ENCODE measurements around the gene SCYGR5. TPM values are rescaled to one million over a fixed set of nuclear protein-coding genes. Genes with fewer than 3 reads are reported as not detected.
"Not testable (repeated sequence)": the region's sequence is repeated elsewhere in the genome, so short reads cannot be mapped to it uniquely, and the experiment has no call there.

Gene SCYGR5, protein sequence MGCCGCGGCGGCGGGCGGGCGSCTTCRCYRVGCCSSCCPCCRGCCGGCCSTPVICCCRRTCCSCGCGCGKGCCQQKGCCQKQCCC
- polyA plus RNA-seq = not detected in 2 replicates
- polyA minus RNA-seq = not detected in 2 replicates

DNA sequence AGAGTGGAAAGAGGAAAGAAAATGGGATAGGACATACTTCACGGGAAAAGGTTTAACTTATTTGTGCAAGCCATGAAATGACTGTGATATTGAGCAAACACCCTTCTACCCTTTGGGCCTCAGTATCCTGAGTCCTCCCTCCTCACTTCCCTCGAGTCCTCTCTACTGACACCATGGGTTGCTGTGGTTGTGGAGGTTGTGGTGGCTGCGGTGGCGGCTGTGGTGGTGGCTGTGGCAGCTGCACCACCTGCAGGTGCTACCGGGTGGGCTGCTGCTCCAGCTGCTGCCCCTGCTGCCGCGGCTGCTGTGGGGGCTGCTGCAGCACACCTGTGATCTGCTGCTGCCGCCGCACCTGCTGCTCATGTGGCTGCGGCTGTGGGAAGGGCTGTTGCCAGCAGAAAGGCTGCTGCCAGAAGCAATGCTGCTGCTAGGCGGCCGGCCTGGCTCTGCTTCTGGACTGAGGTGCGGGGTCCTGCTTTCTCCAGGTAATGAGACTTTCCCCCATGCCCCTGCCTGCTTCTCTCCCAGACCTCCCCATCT is at the start of gene SCYGR5:
Gene SCYGR5, plus strand, starts transcription at position 174 of the 540 bp plus-strand sequence. Its CDS starts 0 bp downstream, at position 174.
- not testable (repeated sequence) for H3K79me2 ChIP-seq (replicated peaks; ENCODE audit: insufficient read depth, low read length); H3K27me3 ChIP-seq (ENCODE audit: insufficient read depth, low read depth, low read length); H3F3A ChIP-seq (ENCODE audit: insufficient read depth, low read length, poor library complexity, severe bottlenecking); H3K9me2 ChIP-seq (ENCODE audit: insufficient read depth, low read length); H3K4me3 ChIP-seq (ENCODE audit: low read length); H2AFZ ChIP-seq (ENCODE audit: low read depth, low read length); H3K36me3 ChIP-seq (ENCODE audit: insufficient read depth, low read length); H3K27ac ChIP-seq (ENCODE audit: low read length); H3K9me3 ChIP-seq (ENCODE audit: low read length); H3K9ac ChIP-seq (ENCODE audit: low read length); H3K4me2 ChIP-seq (ENCODE audit: low read length); H4K20me1 ChIP-seq (ENCODE audit: insufficient read depth)

DNA sequence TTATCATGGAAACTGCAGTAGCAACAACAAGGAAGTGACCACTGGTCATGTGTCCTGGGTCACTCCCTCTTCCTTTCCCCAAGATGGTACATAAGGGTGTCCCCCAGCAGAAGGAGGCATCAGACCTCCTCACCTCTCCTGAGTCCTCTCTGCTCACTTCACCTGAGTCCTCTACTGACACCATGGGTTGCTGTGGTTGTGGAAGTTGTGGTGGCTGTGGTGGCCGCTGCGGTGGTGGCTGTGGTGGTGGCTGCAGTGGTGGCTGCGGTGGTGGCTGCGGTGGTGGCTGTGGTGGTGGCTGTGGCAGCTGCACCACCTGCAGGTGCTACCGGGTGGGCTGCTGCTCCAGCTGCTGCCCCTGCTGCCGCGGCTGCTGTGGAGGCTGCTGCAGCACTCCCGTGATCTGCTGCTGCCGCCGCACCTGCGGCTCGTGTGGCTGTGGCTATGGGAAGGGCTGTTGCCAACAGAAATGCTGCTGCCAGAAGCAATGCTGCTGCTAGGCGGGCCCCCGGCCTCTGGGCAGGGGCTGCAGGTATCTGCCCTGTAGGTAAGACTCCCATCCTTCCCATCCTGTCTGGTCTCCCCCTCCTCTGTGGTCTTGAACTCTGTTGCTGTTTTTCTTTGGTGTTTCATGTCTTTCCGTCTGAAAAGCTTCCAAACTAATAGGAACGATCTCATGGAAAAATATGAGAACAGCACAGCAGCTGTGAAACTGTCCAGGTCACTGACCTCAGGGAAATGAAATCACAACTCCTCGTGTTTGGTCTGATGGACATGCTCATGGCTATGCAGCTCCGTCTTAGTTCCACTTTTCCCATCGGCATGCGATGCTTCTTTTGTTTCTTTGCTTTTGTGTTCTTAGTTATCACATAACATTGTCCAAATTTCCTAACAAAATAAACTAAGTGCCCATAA is 49.0 kb upstream of the SCYGR5 start, which contains the start of gene SCYGR4:
Gene SCYGR4, plus strand, starts transcription at position 183 of the 915 bp plus-strand sequence. Its CDS starts 0 bp downstream, at position 183.
- TF ChIP-seq SMC3 (conservative IDR thresholded peaks at IDR 0.05; ENCODE audit: poor library complexity) (no peak), POLR2AphosphoS5 (IDR thresholded peaks at IDR 0.05) (no peak), TAF1 (IDR thresholded peaks at IDR 0.05; ENCODE audit: low read depth) (no peak), EP300 (conservative IDR thresholded peaks at IDR 0.05; ENCODE audit: poor library complexity, severe bottlenecking) (no peak), EZH2 (IDR thresholded peaks at IDR 0.05; ENCODE audit: borderline replicate concordance, insufficient read depth, low read length, poor library complexity, severe bottlenecking) (no peak), MXI1 (conservative IDR thresholded peaks at IDR 0.05; ENCODE audit: poor library complexity, severe bottlenecking) (no peak), RAD21 (conservative IDR thresholded peaks at IDR 0.05) (no peak)
- TF ChIP-seq, protein P1, sequence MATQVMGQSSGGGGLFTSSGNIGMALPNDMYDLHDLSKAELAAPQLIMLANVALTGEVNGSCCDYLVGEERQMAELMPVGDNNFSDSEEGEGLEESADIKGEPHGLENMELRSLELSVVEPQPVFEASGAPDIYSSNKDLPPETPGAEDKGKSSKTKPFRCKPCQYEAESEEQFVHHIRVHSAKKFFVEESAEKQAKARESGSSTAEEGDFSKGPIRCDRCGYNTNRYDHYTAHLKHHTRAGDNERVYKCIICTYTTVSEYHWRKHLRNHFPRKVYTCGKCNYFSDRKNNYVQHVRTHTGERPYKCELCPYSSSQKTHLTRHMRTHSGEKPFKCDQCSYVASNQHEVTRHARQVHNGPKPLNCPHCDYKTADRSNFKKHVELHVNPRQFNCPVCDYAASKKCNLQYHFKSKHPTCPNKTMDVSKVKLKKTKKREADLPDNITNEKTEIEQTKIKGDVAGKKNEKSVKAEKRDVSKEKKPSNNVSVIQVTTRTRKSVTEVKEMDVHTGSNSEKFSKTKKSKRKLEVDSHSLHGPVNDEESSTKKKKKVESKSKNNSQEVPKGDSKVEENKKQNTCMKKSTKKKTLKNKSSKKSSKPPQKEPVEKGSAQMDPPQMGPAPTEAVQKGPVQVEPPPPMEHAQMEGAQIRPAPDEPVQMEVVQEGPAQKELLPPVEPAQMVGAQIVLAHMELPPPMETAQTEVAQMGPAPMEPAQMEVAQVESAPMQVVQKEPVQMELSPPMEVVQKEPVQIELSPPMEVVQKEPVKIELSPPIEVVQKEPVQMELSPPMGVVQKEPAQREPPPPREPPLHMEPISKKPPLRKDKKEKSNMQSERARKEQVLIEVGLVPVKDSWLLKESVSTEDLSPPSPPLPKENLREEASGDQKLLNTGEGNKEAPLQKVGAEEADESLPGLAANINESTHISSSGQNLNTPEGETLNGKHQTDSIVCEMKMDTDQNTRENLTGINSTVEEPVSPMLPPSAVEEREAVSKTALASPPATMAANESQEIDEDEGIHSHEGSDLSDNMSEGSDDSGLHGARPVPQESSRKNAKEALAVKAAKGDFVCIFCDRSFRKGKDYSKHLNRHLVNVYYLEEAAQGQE (IDR thresholded peaks at IDR 0.05; ENCODE audit: borderline replicate concordance) = no peak

DNA sequence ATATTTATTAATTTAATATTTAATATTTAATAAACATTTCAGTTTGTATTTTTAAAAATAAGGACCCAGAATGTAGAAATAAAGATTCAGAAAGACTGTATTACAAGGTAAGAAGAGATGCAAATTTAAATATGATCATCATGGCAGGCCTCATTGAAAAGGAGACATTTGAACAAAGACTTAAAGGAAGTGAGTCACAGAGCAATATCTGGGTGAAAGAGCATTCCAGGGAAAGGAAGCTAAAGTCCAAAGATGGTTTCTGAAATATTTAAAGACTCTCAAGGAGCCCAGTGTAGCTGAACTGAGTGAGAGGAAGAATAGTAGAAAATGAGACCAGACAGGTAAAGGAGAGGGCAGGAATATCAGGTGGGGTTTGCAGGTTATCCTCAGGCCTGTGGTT is 43.4 kb upstream of the SCYGR5 start:
- no peaks in the 10 kb centered on the region for H3K9me2 ChIP-seq (ENCODE audit: insufficient read depth, low read length)
- H4K20me1 ChIP-seq (ENCODE audit: insufficient read depth) = no peaks in the 10 kb centered on the region
- H3K9me3 ChIP-seq (ENCODE audit: low read length) = no peaks in the 10 kb centered on the region
- H3K36me3 ChIP-seq (ENCODE audit: insufficient read depth, low read length) = no peaks in the 10 kb centered on the region
- H3K27ac ChIP-seq (ENCODE audit: low read length) = peak overlapping the region; percentile 96
- no peak overlapping the region for H3K4me2 ChIP-seq (ENCODE audit: low read length)
- no peaks in the 10 kb centered on the region for H3K27me3 ChIP-seq (ENCODE audit: insufficient read depth, low read depth, low read length)
- no peaks in the 10 kb centered on the region for H3K79me2 ChIP-seq (replicated peaks; ENCODE audit: insufficient read depth, low read length)
- H3K9ac ChIP-seq (ENCODE audit: low read length) = no peak overlapping the region
- H3F3A ChIP-seq (ENCODE audit: insufficient read depth, low read length, poor library complexity, severe bottlenecking) = peaks cover 3% of the 10 kb centered on the region
- TF ChIP-seq SMC3 (conservative IDR thresholded peaks at IDR 0.05; ENCODE audit: poor library complexity) (no peak), POLR2AphosphoS5 (IDR thresholded peaks at IDR 0.05) (no peak)
- no peak overlapping the region for H3K4me3 ChIP-seq (ENCODE audit: low read length)
- H2AFZ ChIP-seq (ENCODE audit: low read depth, low read length) = no peak overlapping the region

More for the DNA sequence above, 49.0 kb upstream of the SCYGR5 start, which contains the start of gene SCYGR4:
- Histone ChIP-seq H3K9me3 (ENCODE audit: low read length) (no peaks in the 10 kb centered on the region), H3K79me2 (replicated peaks; ENCODE audit: insufficient read depth, low read length) (no peaks in the 10 kb centered on the region), H4K20me1 (ENCODE audit: insufficient read depth) (no peaks in the 10 kb centered on the region), H2AFZ (ENCODE audit: low read depth, low read length) (no peak within 1 kb of the TSS), H3K9ac (ENCODE audit: low read length) (no peak within 1 kb of the TSS), H3K9me2 (ENCODE audit: insufficient read depth, low read length) (no peaks in the 10 kb centered on the region), H3K27ac (ENCODE audit: low read length) (no peak within 1 kb of the TSS), H3K27me3 (ENCODE audit: insufficient read depth, low read depth, low read length) (no peaks in the 10 kb centered on the region), H3K4me3 (ENCODE audit: low read length) (no peak within 1 kb of the TSS), H3K36me3 (ENCODE audit: insufficient read depth, low read length) (no peaks in the 10 kb centered on the region), H3F3A (ENCODE audit: insufficient read depth, low read length, poor library complexity, severe bottlenecking) (no peaks in the 10 kb centered on the region), H3K4me2 (ENCODE audit: low read length) (no peak within 1 kb of the TSS)

All from neural cell (in vitro differentiated cells).